Measurements from ENCODE around the gene DPP3. TPM values are rescaled to one million over a fixed set of nuclear protein-coding genes. Genes with fewer than 3 reads are reported as not detected.

DPP3 gene
- polyA plus RNA-seq, 1 of the 3 experiments (the other 2 are of a cell fraction) = 70.6 TPM

DNA sequence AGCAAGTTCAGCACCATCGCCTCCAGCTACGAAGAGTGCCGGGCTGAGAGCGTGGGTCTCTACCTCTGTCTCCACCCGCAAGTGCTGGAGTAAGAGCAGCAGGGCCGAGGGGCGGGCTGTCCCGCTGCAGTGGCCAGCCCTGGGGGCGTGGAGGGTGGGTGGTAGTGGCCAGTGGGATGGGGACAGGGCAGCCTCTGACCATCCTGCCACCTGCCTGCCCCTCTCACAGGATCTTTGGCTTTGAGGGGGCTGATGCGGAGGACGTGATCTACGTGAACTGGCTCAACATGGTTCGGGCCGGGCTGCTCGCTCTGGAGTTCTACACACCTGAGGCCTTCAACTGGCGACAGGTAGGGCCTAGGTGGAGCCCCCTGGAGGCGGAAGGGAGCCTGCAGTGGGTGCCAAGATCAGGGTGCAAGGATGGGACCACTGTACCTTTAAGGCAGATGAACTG lies 15.2 kb downstream of the DPP3 start:
- ChIA-PET CTCF (no interaction called here), POLR2A (no interaction called here)
- Histone ChIP-seq H3K9me2 (no peaks in the 10 kb centered on the region), H3K9me3 (no peaks in the 10 kb centered on the region), H3K27me3 (ENCODE audit: insufficient read depth) (no peaks in the 10 kb centered on the region), H4K20me1 (ENCODE audit: insufficient read depth) (no peaks in the 10 kb centered on the region), H3K9ac (no peak overlapping the region), H3K4me1 (ENCODE audit: control insufficient read depth in 1 of 2, insufficient read depth in 2 of 2, low read depth in 1 of 2, low read length in 1 of 2) (no peaks in the 10 kb centered on the region), H2AFZ (ENCODE audit: low read depth) (no peak overlapping the region), H3K4me3 (ENCODE audit: low read depth in 2 of 2, low read length in 1 of 2) (no peak overlapping the region), H3F3A (replicated peaks; ENCODE audit: insufficient read depth) (no peaks in the 10 kb centered on the region), H3K27ac (ENCODE audit: low read depth in 2 of 2, low read length in 1 of 2) (no peak overlapping the region), H3K4me2 (no peak overlapping the region), H3K36me3 (replicated peaks in 1 of 2; ENCODE audit: control insufficient read depth in 1 of 2, insufficient read depth in 2 of 2, low read length in 1 of 2) (peaks cover 0 to 39% of the 10 kb centered on the region in 2 experiments), H3K79me2 (ENCODE audit: insufficient read depth) (no peaks in the 10 kb centered on the region)
- TF ChIP-seq FOXJ3 (CRISPR knock-in tag; IDR thresholded peaks at IDR 0.05) (no peak), RCOR1 (IDR thresholded peaks at IDR 0.05; ENCODE audit: low read length) (no peak), EP300 (IDR thresholded peaks at IDR 0.05; ENCODE audit: borderline replicate concordance in 1 of 2, low read depth in 1 of 2, low read length in 1 of 2) (no peak), SMC3 (IDR thresholded peaks at IDR 0.05; ENCODE audit: low read depth, low read length) (no peak), NRF1 (IDR thresholded peaks at IDR 0.05; ENCODE audit: low read depth, low read length) (no peak), CHD2 (IDR thresholded peaks at IDR 0.05; ENCODE audit: low read length, partially characterized antibody) (no peak), JUND (IDR thresholded peaks at IDR 0.05) (no peak)
- TF ChIP-seq, protein P1, sequence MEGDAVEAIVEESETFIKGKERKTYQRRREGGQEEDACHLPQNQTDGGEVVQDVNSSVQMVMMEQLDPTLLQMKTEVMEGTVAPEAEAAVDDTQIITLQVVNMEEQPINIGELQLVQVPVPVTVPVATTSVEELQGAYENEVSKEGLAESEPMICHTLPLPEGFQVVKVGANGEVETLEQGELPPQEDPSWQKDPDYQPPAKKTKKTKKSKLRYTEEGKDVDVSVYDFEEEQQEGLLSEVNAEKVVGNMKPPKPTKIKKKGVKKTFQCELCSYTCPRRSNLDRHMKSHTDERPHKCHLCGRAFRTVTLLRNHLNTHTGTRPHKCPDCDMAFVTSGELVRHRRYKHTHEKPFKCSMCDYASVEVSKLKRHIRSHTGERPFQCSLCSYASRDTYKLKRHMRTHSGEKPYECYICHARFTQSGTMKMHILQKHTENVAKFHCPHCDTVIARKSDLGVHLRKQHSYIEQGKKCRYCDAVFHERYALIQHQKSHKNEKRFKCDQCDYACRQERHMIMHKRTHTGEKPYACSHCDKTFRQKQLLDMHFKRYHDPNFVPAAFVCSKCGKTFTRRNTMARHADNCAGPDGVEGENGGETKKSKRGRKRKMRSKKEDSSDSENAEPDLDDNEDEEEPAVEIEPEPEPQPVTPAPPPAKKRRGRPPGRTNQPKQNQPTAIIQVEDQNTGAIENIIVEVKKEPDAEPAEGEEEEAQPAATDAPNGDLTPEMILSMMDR (IDR thresholded peaks at IDR 0.05) = peak; percentile 18; the same call in 1 of the 2 replicates
- DNase-seq = no peak
- 95% methylated on average over 11 of the region's 17 CpGs for WGBS (ENCODE audit: low lambda C conversion rate)

DNA sequence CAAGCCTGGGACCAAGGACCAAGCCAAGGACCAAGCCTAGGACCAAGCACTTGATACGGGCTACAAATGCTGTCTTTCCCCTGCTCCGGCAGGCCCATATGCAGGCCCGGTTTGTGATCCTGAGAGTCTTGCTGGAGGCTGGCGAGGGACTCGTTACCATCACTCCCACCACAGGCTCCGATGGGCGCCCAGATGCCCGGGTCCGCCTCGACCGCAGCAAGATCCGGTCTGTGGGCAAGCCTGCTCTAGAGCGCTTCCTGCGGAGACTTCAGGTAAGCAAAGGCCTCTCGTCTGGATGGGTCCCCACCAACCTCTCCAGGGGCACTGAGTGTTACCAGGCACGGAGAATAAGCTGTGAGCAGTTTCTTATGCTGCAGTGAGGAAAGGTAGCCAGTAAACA lies 17.0 kb downstream of the DPP3 start:
- 92% methylated on average over 11 of the region's 16 CpGs for WGBS (ENCODE audit: low lambda C conversion rate)
- Histone ChIP-seq H4K20me1 (ENCODE audit: insufficient read depth) (no peaks in the 10 kb centered on the region), H3F3A (replicated peaks; ENCODE audit: insufficient read depth) (no peaks in the 10 kb centered on the region), H2AFZ (ENCODE audit: low read depth) (no peak overlapping the region), H3K9ac (no peak overlapping the region), H3K36me3 (replicated peaks in 1 of 2; ENCODE audit: control insufficient read depth in 1 of 2, insufficient read depth in 2 of 2, low read length in 1 of 2) (peaks cover 4 to 30% of the 10 kb centered on the region in 2 experiments), H3K4me2 (no peak overlapping the region), H3K4me3 (ENCODE audit: low read depth in 2 of 2, low read length in 1 of 2) (no peak overlapping the region), H3K9me3 (no peaks in the 10 kb centered on the region), H3K79me2 (ENCODE audit: insufficient read depth) (no peaks in the 10 kb centered on the region), H3K4me1 (ENCODE audit: control insufficient read depth in 1 of 2, insufficient read depth in 2 of 2, low read depth in 1 of 2, low read length in 1 of 2) (no peaks in the 10 kb centered on the region), H3K27me3 (ENCODE audit: insufficient read depth) (no peaks in the 10 kb centered on the region), H3K27ac (ENCODE audit: low read depth in 2 of 2, low read length in 1 of 2) (no peak overlapping the region), H3K9me2 (no peaks in the 10 kb centered on the region)
- POLR2A ChIA-PET = no interaction called here
- no peak for DNase-seq
- CTCF ChIA-PET = no interaction called here
- TF ChIP-seq FOXM1 (IDR thresholded peaks at IDR 0.05; ENCODE audit: low read depth) (no peak), GATA2 (CRISPR knock-in tag; IDR thresholded peaks at IDR 0.05) (no peak), TEAD4 (IDR thresholded peaks at IDR 0.05; ENCODE audit: borderline replicate concordance, insufficient read depth) (no peak), SIN3A (IDR thresholded peaks at IDR 0.05; ENCODE audit: borderline replicate concordance, low read depth, low read length) (no peak), MXI1 (IDR thresholded peaks at IDR 0.05; ENCODE audit: low read depth, low read length) (no peak), RXRA (IDR thresholded peaks at IDR 0.05; ENCODE audit: borderline replicate concordance, low read depth) (no peak), SMC3 (IDR thresholded peaks at IDR 0.05; ENCODE audit: low read depth, low read length) (no peak), RFX5 (IDR thresholded peaks at IDR 0.05; ENCODE audit: low read length) (no peak), NRF1 (IDR thresholded peaks at IDR 0.05; ENCODE audit: low read depth, low read length) (no peak), TAF1 (IDR thresholded peaks at IDR 0.05; ENCODE audit: borderline replicate concordance, low read depth, low read length) (no peak), CHD2 (IDR thresholded peaks at IDR 0.05; ENCODE audit: low read length, partially characterized antibody) (no peak), TCF12 (IDR thresholded peaks at IDR 0.05) (no peak), FOSL2 (IDR thresholded peaks at IDR 0.05; ENCODE audit: borderline replicate concordance, low read depth) (no peak)
- TF ChIP-seq, protein P2, sequence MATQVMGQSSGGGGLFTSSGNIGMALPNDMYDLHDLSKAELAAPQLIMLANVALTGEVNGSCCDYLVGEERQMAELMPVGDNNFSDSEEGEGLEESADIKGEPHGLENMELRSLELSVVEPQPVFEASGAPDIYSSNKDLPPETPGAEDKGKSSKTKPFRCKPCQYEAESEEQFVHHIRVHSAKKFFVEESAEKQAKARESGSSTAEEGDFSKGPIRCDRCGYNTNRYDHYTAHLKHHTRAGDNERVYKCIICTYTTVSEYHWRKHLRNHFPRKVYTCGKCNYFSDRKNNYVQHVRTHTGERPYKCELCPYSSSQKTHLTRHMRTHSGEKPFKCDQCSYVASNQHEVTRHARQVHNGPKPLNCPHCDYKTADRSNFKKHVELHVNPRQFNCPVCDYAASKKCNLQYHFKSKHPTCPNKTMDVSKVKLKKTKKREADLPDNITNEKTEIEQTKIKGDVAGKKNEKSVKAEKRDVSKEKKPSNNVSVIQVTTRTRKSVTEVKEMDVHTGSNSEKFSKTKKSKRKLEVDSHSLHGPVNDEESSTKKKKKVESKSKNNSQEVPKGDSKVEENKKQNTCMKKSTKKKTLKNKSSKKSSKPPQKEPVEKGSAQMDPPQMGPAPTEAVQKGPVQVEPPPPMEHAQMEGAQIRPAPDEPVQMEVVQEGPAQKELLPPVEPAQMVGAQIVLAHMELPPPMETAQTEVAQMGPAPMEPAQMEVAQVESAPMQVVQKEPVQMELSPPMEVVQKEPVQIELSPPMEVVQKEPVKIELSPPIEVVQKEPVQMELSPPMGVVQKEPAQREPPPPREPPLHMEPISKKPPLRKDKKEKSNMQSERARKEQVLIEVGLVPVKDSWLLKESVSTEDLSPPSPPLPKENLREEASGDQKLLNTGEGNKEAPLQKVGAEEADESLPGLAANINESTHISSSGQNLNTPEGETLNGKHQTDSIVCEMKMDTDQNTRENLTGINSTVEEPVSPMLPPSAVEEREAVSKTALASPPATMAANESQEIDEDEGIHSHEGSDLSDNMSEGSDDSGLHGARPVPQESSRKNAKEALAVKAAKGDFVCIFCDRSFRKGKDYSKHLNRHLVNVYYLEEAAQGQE (IDR thresholded peaks at IDR 0.05; ENCODE audit: low read depth, low read length) = no peak
- TF ChIP-seq, protein P3, sequence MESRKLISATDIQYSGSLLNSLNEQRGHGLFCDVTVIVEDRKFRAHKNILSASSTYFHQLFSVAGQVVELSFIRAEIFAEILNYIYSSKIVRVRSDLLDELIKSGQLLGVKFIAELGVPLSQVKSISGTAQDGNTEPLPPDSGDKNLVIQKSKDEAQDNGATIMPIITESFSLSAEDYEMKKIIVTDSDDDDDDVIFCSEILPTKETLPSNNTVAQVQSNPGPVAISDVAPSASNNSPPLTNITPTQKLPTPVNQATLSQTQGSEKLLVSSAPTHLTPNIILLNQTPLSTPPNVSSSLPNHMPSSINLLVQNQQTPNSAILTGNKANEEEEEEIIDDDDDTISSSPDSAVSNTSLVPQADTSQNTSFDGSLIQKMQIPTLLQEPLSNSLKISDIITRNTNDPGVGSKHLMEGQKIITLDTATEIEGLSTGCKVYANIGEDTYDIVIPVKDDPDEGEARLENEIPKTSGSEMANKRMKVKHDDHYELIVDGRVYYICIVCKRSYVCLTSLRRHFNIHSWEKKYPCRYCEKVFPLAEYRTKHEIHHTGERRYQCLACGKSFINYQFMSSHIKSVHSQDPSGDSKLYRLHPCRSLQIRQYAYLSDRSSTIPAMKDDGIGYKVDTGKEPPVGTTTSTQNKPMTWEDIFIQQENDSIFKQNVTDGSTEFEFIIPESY (IDR thresholded peaks at IDR 0.05; ENCODE audit: borderline replicate concordance, low read depth) = no peak
- TF ChIP-seq, protein P4, sequence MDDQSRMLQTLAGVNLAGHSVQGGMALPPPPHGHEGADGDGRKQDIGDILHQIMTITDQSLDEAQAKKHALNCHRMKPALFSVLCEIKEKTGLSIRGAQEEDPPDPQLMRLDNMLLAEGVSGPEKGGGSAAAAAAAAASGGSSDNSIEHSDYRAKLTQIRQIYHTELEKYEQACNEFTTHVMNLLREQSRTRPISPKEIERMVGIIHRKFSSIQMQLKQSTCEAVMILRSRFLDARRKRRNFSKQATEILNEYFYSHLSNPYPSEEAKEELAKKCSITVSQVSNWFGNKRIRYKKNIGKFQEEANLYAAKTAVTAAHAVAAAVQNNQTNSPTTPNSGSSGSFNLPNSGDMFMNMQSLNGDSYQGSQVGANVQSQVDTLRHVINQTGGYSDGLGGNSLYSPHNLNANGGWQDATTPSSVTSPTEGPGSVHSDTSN (IDR thresholded peaks at IDR 0.05) = no peak
